Measurements from ENCODE around the gene ASL. TPM values are rescaled to one million over a fixed set of nuclear protein-coding genes. Genes with fewer than 3 reads are reported as not detected.

The ASL gene
- total RNA-seq, 1 donor from 2014 or later: 46.2 TPM

DNA sequence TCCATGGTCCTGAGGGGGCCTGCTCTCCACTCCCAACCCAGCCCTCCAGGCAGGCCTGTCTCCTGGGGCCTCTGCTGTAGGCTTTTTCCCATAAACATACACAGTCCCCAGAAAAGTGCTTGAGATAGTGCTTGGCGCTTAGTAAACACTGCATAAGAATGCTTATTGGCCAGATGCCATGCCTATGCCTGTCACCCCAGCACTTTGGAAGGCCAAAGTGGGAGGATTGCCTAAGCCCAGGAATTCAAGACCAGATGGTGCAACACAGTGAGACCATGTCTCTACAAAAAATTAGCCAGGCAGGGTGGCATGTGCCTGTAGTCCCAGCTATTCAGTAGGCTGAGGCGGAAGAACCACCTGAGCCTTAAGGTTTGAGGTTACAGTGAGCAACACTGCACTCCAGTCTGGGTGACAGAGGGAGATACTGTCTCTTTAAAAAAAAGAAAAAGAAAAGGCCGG is 24.6 kb upstream of the ASL start:
- TF ChIP-seq, protein P1, sequence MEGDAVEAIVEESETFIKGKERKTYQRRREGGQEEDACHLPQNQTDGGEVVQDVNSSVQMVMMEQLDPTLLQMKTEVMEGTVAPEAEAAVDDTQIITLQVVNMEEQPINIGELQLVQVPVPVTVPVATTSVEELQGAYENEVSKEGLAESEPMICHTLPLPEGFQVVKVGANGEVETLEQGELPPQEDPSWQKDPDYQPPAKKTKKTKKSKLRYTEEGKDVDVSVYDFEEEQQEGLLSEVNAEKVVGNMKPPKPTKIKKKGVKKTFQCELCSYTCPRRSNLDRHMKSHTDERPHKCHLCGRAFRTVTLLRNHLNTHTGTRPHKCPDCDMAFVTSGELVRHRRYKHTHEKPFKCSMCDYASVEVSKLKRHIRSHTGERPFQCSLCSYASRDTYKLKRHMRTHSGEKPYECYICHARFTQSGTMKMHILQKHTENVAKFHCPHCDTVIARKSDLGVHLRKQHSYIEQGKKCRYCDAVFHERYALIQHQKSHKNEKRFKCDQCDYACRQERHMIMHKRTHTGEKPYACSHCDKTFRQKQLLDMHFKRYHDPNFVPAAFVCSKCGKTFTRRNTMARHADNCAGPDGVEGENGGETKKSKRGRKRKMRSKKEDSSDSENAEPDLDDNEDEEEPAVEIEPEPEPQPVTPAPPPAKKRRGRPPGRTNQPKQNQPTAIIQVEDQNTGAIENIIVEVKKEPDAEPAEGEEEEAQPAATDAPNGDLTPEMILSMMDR (IDR thresholded peaks at IDR 0.05): no peak
- Histone ChIP-seq H3K27me3 (no peaks in the 10 kb centered on the region), H3K36me3 (no peaks in the 10 kb centered on the region), H3K27ac (no peak overlapping the region), H3K9me3 (no peaks in the 10 kb centered on the region), H3K4me1 (no peaks in the 10 kb centered on the region), H3K4me3 (no peak overlapping the region)
- DNase-seq (ENCODE audit: low spot score in 2 of 2): no peak
- intact Hi-C loops (cut with DNase I): no loop called here

DNA sequence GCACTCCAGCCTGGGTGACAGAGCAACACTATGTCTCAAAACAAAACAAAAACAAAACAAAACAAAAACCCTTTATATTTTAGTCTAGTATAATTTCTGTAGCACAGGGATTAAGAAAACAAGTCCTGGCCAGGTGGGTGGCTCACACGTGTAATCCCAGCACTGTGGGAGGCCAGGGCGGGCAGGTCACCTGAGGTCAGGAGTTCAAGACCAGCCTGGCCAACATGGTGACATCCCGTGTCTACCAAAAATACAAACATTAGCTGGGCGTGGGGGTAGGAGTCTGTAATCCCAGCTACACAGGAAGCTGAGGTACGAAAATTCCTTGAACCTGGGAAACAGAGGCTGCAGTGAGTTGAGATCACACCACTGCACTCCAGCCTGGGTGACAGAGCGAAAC is 23.2 kb upstream of the ASL start:
- H3K27ac ChIP-seq: no peak overlapping the region
- H3K9me3 ChIP-seq: no peaks in the 10 kb centered on the region
- H3K4me1 ChIP-seq: no peaks in the 10 kb centered on the region
- H3K36me3 ChIP-seq: no peaks in the 10 kb centered on the region
- intact Hi-C loops (cut with DNase I): no loop called here
- TF ChIP-seq, protein P1 (IDR thresholded peaks at IDR 0.05): no peak
- DNase-seq (ENCODE audit: low spot score in 2 of 2): no peak
- H3K27me3 ChIP-seq: no peaks in the 10 kb centered on the region
- no peak overlapping the region for H3K4me3 ChIP-seq

DNA sequence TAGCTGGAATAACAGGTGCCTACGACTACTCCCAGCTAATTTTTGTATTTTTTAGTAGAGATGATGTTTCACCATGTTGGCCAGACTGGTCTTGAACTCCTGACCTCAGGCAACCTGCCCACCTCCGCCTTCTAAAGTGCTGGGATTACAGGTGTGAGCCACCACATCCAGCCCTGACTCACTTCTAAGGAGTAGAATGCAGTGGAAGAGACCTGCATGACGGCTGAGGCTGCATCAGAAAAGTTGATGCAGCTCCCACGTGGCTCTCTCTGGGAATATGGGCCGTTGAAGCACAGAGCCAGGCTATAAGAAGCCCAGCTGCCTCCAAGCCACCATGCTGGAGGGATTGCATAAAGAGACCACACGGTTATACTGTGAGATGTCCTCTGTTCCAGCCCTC is 21.6 kb upstream of the ASL start:
- DNase-seq (ENCODE audit: low spot score in 2 of 2): no peak

DNA sequence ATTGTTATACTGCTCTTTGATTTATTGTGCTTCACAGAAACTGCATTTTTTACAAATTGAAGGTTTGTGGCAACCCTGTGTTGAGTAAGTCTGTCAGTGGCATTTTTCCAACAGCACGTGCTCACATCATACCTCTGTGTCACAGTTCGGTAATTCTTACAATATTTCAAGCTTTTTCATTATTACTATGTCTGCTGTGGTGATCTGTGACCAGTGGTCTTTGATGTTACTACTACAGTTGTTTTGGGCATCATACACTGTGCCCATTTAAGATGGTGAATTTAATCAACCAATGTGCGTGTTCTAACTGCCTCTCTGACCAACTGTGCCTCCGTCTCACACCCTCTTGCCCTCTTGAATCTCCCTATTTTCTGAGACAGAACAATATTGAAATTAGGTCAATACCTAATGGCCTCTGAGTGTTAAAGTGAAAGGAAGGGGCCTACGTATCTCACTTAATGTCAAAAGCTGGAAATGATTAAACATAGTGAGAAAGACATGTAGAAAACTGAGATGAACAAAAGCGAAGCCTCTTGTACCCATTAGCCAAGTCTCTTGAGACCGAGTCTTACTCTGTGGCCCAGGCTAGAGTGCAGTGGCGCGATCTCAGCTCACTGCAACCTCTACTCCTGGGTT is 20.2 kb upstream of the ASL start:
- no peak for DNase-seq (ENCODE audit: low spot score in 2 of 2)
- no peaks in the 10 kb centered on the region for H3K36me3 ChIP-seq
- intact Hi-C loops (cut with DNase I): no loop called here
- no peaks in the 10 kb centered on the region for H3K9me3 ChIP-seq
- no peak overlapping the region for H3K27ac ChIP-seq
- H3K4me3 ChIP-seq: no peak overlapping the region
- TF ChIP-seq, protein P1 (IDR thresholded peaks at IDR 0.05): no peak
- H3K27me3 ChIP-seq: no peaks in the 10 kb centered on the region
- H3K4me1 ChIP-seq: no peaks in the 10 kb centered on the region

More for the DNA sequence above, 21.6 kb upstream of the ASL start:
- intact Hi-C loops (cut with DNase I): no loop called here
- TF ChIP-seq, protein P1 (IDR thresholded peaks at IDR 0.05): no peak
- H3K27ac ChIP-seq: no peak overlapping the region
- no peaks in the 10 kb centered on the region for H3K36me3 ChIP-seq
- no peak overlapping the region for H3K4me3 ChIP-seq
- H3K4me1 ChIP-seq: no peaks in the 10 kb centered on the region
- H3K9me3 ChIP-seq: no peaks in the 10 kb centered on the region
- no peaks in the 10 kb centered on the region for H3K27me3 ChIP-seq

DNA sequence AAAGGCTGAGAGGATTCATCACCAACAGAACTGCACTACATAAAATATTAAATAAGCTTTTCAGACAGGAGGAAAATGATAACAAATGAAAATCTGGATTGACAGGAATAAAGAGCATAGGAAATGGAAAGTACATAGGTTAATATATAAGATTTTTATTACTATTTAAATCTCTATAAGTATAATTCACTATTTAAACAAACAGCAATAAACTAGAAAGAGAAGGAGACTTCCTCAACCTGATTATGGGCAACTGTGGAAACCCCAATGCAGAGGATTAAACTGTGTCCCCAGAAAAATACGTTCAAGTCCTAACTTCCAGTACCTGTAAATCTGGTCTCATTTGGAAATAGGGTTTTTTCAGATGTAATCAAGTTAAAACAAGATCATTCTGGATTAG is 14.8 kb upstream of the ASL start:
- Histone ChIP-seq H3K27ac (no peak overlapping the region), H3K27me3 (no peaks in the 10 kb centered on the region), H3K4me1 (no peaks in the 10 kb centered on the region), H3K36me3 (no peaks in the 10 kb centered on the region), H3K4me3 (no peak overlapping the region), H3K9me3 (no peaks in the 10 kb centered on the region)
- DNase-seq (ENCODE audit: low spot score in 2 of 2): no peak
- TF ChIP-seq, protein P1 (IDR thresholded peaks at IDR 0.05): no peak
- intact Hi-C loops (cut with DNase I): no loop called here

DNA sequence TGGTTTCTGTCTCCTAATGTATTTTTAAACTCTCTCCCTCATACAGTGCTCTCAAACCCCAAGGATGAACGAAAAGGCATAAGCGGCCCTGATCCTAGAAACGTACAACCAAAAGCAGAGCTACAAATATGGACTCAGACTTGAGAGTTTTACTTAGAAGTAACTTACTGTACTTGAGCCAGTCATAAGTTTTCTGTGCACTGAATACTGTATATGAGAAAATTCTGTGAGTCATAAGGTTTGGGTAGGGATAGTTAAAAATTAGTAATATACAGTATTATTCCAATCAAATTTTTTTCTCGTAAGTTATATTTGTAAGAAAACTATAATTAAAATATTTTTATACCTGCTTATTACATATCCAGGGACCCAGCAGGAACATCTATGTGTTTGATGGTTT is 5.9 kb upstream of the ASL start:
- H3K36me3 ChIP-seq: no peaks in the 10 kb centered on the region
- no peak overlapping the region for H3K4me3 ChIP-seq
- no peak overlapping the region for H3K27ac ChIP-seq
- no peaks in the 10 kb centered on the region for H3K9me3 ChIP-seq
- H3K27me3 ChIP-seq: no peaks in the 10 kb centered on the region
- no peak for DNase-seq (ENCODE audit: low spot score in 2 of 2)
- TF ChIP-seq, protein P1 (IDR thresholded peaks at IDR 0.05): no peak
- no peaks in the 10 kb centered on the region for H3K4me1 ChIP-seq
- intact Hi-C loops (cut with DNase I): no loop called here

Measured in ascending aorta (tissue), 2 donors.